KBM-7 (cell line): Measurements from ENCODE around the gene SYF2.

Source experiments
- DNase-seq: peaks from one replicate; pipeline ENCODE4 v3.0.0-alpha.2; 2015
- in situ Hi-C: fragments of 300-500 bp; cut with MboI; formaldehyde crosslinking; loops from 2 replicates; pipeline ENCODE4 v1.14.3; 2020; ENCODE audit warnings: low sequenced_read_pairs, low pct_unique_long_range_greater_than_20kb, mixed read lengths

SYF2 gene

GRCh38 chr1:25212725-25213124 lies 19.6 kb downstream of the SYF2 start:
- in situ Hi-C loops = no loop called here

GRCh38 chr1:25210728-25211127 lies 21.6 kb downstream of the SYF2 start:
- DNase-seq = no peak
- in situ Hi-C loops = no loop called here

More at GRCh38 chr1:25212725-25213124, 19.6 kb downstream of the SYF2 start:
- DNase-seq = no peak

- in situ Hi-C loops = no loop called here
- no peak for DNase-seq
Observed at GRCh38 chr1:25209516-25209915, 22.8 kb downstream of the SYF2 start.

GRCh38 chr1:25208561-25209222 lies 23.6 kb downstream of the SYF2 start:
- in situ Hi-C loops = no loop called here
- DNase-seq = no peak

GRCh38 chr1:25208092-25208491 lies 24.2 kb downstream of the SYF2 start:
- in situ Hi-C loops = no loop called here
- no peak for DNase-seq

- DNase-seq = no peak
- in situ Hi-C loops = no loop called here
Observed at GRCh38 chr1:25206201-25206600, 26.1 kb downstream of the SYF2 start.

GRCh38 chr1:25205786-25206185 lies 26.5 kb downstream of the SYF2 start:
- DNase-seq = no peak
- in situ Hi-C loops = no loop called here

- DNase-seq = peak; percentile 69
- in situ Hi-C loops = no loop called here
Observed at GRCh38 chr1:25204797-25205480, 27.4 kb downstream of the SYF2 start.

- DNase-seq = no peak
- in situ Hi-C loops = no loop called here
Observed at GRCh38 chr1:25201006-25201405, 31.3 kb downstream of the SYF2 start.

- in situ Hi-C loops = no loop called here
- DNase-seq = no peak
Observed at GRCh38 chr1:25199819-25200620, 32.3 kb downstream of the SYF2 start.

- in situ Hi-C loops = no loop called here
- DNase-seq = no peak
Observed at GRCh38 chr1:25198663-25199252, 33.5 kb downstream of the SYF2 start.

- in situ Hi-C loops = no loop called here
- peak; percentile 75 for DNase-seq
Observed at GRCh38 chr1:25197982-25198662, 34.2 kb downstream of the SYF2 start.

- in situ Hi-C loops = no loop called here
- no peak for DNase-seq
Observed at GRCh38 chr1:25197235-25197975, 34.9 kb downstream of the SYF2 start.

- no peak for DNase-seq
- in situ Hi-C loops = no loop called here
Observed at GRCh38 chr1:25196830-25197229, 35.5 kb downstream of the SYF2 start.

- no peak for DNase-seq
- in situ Hi-C loops = no loop called here
Observed at GRCh38 chr1:25195835-25196234, 36.5 kb downstream of the SYF2 start.

- in situ Hi-C loops = no loop called here
- DNase-seq = no peak
Observed at GRCh38 chr1:25194572-25195020, 37.7 kb downstream of the SYF2 start.

- DNase-seq = no peak
- in situ Hi-C loops = no loop called here
Observed at GRCh38 chr1:25194054-25194453, 38.2 kb downstream of the SYF2 start.

- no peak for DNase-seq
- in situ Hi-C loops = no loop called here
Observed at GRCh38 chr1:25193229-25193628, 39.1 kb downstream of the SYF2 start.

- in situ Hi-C loops = no loop called here
- no peak for DNase-seq
Observed at GRCh38 chr1:25192154-25192553, 40.1 kb downstream of the SYF2 start.
